ENCODE measurements around the gene TMEM88.
"Not testable (repeated sequence)": the region's sequence is repeated elsewhere in the genome, so short reads cannot be mapped to it uniquely, and the experiment has no call there.

TMEM88 gene

DNA sequence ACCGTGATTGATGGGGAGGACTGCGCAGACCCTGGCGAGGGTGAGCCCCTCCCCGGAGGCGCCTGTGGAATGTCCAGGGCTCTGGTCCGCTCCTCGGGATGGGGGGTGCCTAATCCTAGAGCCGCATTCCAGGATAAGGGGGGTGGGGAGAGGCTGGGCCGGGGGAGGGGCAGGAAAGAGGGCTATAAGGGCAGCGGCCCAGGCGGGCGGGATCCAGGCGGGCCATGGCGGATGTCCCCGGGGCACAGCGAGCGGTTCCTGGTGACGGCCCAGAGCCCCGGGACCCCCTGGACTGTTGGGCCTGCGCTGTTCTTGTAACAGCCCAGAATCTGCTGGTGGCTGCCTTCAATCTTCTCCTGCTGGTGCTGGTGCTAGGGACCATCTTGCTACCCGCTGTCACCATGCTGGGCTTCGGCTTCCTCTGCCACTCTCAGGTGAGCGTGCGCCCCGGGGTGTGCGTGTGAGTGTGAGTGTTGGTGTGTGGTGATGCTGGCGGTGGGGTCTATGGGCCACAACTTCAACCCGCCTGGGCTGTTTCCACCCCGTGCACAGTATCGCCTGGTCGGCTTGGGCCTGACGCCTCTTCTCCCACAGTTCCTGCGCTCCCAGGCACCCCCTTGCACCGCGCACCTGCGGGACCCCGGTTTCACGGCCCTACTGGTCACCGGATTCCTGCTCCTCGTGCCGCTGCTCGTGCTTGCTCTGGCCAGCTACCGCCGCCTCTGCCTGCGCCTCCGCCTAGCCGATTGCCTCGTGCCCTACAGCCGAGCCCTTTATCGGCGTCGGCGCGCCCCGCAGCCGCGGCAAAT lies at the start of gene TMEM88:
Gene TMEM88 (plus strand): TSS at position 216 of the 809 bp plus-strand sequence. CDS start 9 bp downstream, at position 225.
- TF ChIP-seq, protein P1, sequence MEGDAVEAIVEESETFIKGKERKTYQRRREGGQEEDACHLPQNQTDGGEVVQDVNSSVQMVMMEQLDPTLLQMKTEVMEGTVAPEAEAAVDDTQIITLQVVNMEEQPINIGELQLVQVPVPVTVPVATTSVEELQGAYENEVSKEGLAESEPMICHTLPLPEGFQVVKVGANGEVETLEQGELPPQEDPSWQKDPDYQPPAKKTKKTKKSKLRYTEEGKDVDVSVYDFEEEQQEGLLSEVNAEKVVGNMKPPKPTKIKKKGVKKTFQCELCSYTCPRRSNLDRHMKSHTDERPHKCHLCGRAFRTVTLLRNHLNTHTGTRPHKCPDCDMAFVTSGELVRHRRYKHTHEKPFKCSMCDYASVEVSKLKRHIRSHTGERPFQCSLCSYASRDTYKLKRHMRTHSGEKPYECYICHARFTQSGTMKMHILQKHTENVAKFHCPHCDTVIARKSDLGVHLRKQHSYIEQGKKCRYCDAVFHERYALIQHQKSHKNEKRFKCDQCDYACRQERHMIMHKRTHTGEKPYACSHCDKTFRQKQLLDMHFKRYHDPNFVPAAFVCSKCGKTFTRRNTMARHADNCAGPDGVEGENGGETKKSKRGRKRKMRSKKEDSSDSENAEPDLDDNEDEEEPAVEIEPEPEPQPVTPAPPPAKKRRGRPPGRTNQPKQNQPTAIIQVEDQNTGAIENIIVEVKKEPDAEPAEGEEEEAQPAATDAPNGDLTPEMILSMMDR (IDR thresholded peaks at IDR 0.05; ENCODE audit: borderline replicate concordance, insufficient read depth, low read depth, low read length): no peak
- H3K4me3 ChIP-seq (ENCODE audit: low read depth, low read length): peak within 1 kb of the TSS; percentile 92

DNA sequence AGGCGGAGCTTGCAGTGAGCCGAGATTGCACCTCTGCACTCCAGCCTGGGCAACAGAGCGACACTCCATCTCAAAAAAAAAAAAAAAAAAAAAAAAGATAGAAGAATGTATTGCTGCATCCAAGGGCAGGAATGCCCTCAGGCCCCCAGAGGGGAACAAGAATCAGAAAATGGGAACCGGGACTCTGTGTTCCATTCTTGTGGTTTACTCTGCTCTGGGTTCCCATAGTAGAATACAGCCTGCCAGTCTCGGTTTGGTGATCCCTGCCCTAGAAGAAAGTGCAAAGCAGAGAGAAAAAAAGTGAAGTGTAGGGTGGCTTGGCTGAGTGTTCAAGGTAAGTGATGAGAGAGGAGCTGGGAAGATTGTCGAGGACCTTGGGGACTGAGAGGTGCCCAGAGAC lies 48.3 kb upstream of the TMEM88 start:
- TF ChIP-seq, protein P1 (IDR thresholded peaks at IDR 0.05; ENCODE audit: borderline replicate concordance, insufficient read depth, low read depth, low read length): no peak
- no peak overlapping the region for H3K4me3 ChIP-seq (ENCODE audit: low read depth, low read length)

GRCh38 chr17:7807206-7807605 lies 47.7 kb upstream of the TMEM88 start:
- TF ChIP-seq, protein P1 (IDR thresholded peaks at IDR 0.05; ENCODE audit: borderline replicate concordance, insufficient read depth, low read depth, low read length): no peak
- H3K4me3 ChIP-seq (ENCODE audit: low read depth, low read length): no peak overlapping the region

DNA sequence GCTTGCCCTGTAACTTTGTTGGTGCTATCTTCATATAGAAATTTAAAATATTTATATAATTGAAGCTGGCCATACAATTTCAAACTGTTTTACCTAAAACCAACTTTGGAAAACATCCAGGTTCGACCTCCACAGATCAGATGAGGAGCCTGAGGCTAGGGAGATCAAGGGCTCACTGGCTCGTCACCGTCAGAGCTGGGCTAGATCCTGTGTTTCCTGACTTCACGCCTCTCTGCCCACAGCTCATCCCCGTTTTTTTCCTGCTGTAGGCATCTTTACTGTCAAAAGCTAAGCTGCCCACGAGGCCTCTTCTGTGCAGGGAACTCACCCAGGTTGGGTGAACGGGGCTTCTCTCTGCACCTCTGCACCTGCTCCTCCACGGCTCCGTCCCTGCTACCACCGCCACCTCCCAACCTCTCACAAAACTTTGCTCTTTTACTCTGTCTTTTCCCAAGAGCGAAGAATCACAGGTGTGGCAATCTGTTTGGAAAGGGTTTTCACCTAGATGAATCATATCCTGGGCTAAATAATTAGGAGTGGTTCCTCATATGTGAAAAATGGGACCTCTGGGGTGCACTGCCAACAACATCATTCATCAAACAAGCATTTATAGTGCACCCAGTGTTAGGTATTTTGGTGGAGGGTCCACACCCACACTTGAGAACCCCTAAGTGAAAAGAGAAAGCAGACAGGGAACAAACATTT lies 45.6 kb upstream of the TMEM88 start:
- no peak overlapping the region for H3K4me3 ChIP-seq (ENCODE audit: low read depth, low read length)
- TF ChIP-seq, protein P1 (IDR thresholded peaks at IDR 0.05; ENCODE audit: borderline replicate concordance, insufficient read depth, low read depth, low read length): no peak

DNA sequence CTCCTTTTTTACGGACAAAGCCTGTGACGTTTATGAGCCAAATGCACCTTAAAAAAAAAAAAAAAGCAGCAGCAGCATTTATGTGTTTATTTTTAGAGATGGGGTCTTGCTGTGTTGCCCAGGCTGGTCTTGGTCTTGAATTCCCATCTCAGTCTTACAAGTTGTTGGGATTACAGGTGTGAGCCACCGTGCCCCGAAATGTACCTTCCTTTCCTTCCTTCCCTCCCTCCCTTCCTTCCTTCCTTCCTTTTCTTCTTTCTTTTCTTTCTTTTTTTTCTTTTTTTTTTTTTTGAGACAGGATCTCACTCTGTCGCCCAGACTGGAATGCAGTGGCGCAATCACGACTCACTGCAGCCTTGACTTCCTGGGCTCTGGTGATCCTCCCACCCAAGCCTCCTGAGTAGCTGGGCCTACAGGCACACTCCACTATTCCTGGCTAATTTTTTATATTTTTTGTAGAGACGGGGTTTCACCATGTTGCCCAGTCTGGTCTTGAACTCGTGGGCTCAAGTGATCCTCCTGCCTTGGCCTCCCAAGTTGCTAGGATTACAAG lies 45.0 kb upstream of the TMEM88 start:
- H3K4me3 ChIP-seq (ENCODE audit: low read depth, low read length): not testable (repeated sequence)

DNA sequence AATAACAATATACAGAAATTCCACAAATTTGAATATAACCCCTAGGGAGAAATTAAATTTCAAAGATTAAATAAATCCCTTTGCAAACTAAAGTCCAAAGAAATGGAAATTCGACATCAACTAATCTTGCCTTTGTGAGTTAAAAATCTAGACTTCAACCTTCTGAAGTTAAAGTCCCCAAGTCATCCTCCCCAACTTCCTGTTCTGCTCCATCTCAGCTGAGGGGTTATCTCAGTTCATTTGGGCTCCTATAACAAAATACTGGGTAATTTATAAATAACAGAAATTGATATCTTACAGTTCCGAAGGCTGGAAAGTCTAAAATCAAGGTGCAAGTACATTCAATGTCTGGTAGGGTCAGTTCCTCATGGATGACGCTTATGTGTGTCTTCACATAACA lies 43.6 kb upstream of the TMEM88 start:
- TF ChIP-seq, protein P1 (IDR thresholded peaks at IDR 0.05; ENCODE audit: borderline replicate concordance, insufficient read depth, low read depth, low read length): no peak
- no peak overlapping the region for H3K4me3 ChIP-seq (ENCODE audit: low read depth, low read length)

DNA sequence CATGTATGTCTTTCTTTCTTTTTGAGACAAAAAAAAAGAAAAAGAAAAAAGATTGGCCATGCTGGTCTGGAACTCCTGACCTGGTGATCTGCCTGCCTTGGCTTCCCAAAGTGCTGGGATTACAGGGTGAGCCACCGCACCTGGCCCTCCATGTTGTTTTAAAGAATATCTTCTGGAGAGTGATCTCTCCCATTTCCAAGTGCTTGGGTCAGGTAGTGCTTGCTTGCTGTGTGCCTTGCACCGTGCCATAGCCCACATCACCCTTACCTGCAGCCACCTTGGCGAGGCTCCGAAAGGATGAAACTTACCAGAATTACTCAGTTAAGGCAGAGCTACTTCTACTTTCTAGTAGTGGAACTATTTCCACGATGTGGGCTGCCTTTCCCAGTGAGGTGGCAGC lies 39.9 kb upstream of the TMEM88 start:
- no peak overlapping the region for H3K4me3 ChIP-seq (ENCODE audit: low read depth, low read length)
- TF ChIP-seq, protein P1 (IDR thresholded peaks at IDR 0.05; ENCODE audit: borderline replicate concordance, insufficient read depth, low read depth, low read length): no peak

Data from GM12875 (cell line).